Hematopoietic multipotent progenitor cell treated with erythropoietin and hydrocortisone succinate and interleukin-3 and kit ligand, for 17 days (in vitro differentiated cells): ENCODE data around the gene ANKRD17.

Experiments used
- DNase-seq: peaks from one replicate; pipeline ENCODE4 v3.0.0-alpha.2; 2015; ENCODE audit warnings: low spot score

The ANKRD17 gene

GRCh38 chr4:73051625-73052024 is 207.0 kb downstream of the ANKRD17 start:
- no peak for DNase-seq

GRCh38 chr4:73045879-73046278 is 212.7 kb downstream of the ANKRD17 start:
- no peak for DNase-seq

GRCh38 chr4:73037057-73037456 is 221.5 kb downstream of the ANKRD17 start:
- DNase-seq, result no peak

GRCh38 chr4:73036123-73036522 is 222.5 kb downstream of the ANKRD17 start:
- no peak for DNase-seq

- no peak for DNase-seq
Measured at GRCh38 chr4:73034896-73035295, 223.7 kb downstream of the ANKRD17 start.

GRCh38 chr4:73028621-73029020 is 230.0 kb downstream of the ANKRD17 start:
- DNase-seq, result no peak
